Thyroid gland (tissue), 4 donors: ENCODE data around the gene USP24. TPM values are rescaled to one million over a fixed set of nuclear protein-coding genes. Genes with fewer than 3 reads are reported as not detected.

Experiments
- DNase-seq, 2 donors: peaks; one replicate each; pipeline ENCODE4 v3.0.0-alpha.2; 2019
- H3K27ac ChIP-seq, 3 donors: fragments of 200-600 bp; sonication (generic); 1 replicate in 2 of 3; 2 replicates in 1 of 3; pipeline ENCODE4 v1.5.1; 2016 to 2019; ENCODE audit warnings: mild to moderate bottlenecking in 1 of 3, moderate library complexity in 1 of 3
- H3K27me3 ChIP-seq: fragments of 200-600 bp; sonication (generic); one replicate; pipeline ENCODE4 v1.5.1; 2019
- H3K36me3 ChIP-seq, 2 donors: fragments of 200-600 bp; sonication (generic); one replicate each; pipeline ENCODE4 v1.5.1; 2016 to 2019
- H3K4me1 ChIP-seq, 2 donors: fragments of 200-600 bp; sonication (generic); one replicate each; pipeline ENCODE4 v1.5.1; 2017 to 2019
- H3K4me3 ChIP-seq, 3 donors: fragments of 200-600 bp; sonication (generic); replicated peaks in 1 of 3; 1 replicate in 2 of 3; 2 replicates in 1 of 3; pipeline ENCODE4 v1.5.1; 2016; ENCODE audit warnings: mild to moderate bottlenecking in 1 of 3
- H3K9me3 ChIP-seq: fragments of 200-600 bp; sonication (generic); one replicate; pipeline ENCODE4 v1.5.1; 2017
- POLR2A ChIP-seq, 2 donors: fragments of 450-650 bp; IDR thresholded peaks; one replicate each; pipeline ENCODE4 v1.6.1; 2017; ENCODE audit warnings: antibody characterized with exemption in 2 of 2, mild to moderate bottlenecking in 2 of 2, moderate library complexity in 1 of 2
- WGBS, 2 donors: methylation state at CpG; one replicate each; pipeline ENCODE4 v1.1.5; 2017; 5-methylcytosine and 5-hydroxymethylcytosine counted together
- intact Hi-C: fragments of 100-400 bp; cut with DNase I; formaldehyde crosslinking; loops from one replicate; pipeline ENCODE4 v1.15.1; 2023
- total RNA-seq, 4 donors: library from RNA; depleted of rRNA; stranded (reverse); fragments of >200 nt; gene quantifications; one replicate each; pipeline ENCODE4 v1.2.3, GENCODE V29; 2016
- TF ChIP-seq, protein P1 (sequence below), 6 experiments: fragments of 200-600 bp in 3 of 6; fragments of 450-650 bp in 3 of 6; sonication (generic) in 3 of 6; IDR thresholded peaks; one replicate each; pipeline ENCODE4 v1.5.1; 2016 to 2019; ENCODE audit warnings: antibody characterized with exemption in 6 of 6, mild to moderate bottlenecking in 2 of 6, inconsistent platforms in 1 of 6, moderate library complexity in 1 of 6

The USP24 gene
- total RNA-seq, 4 donors from 2014 or later = 38.5 to 74.6 (median 43.4) TPM

DNA sequence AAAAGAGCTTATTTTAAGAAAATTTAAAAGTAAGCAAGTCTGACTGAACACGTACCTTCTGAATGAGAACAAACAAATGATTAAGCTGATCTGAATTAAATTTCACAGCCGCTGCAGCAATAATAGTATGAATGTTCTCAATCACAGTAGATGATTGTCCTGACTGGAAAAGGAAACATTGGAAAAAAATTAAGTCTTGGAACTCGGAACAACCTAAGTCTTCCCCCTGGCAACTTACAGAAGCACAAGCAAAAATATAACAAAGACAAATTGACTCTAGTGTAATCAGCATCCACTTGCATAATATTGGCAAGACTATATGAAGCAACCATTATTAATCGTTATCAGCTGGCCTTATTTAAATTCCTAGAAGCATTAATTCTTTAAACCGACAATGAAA lies 60.5 kb downstream of the USP24 start:
- intact Hi-C loops = no loop called here
- TF ChIP-seq, protein P1, sequence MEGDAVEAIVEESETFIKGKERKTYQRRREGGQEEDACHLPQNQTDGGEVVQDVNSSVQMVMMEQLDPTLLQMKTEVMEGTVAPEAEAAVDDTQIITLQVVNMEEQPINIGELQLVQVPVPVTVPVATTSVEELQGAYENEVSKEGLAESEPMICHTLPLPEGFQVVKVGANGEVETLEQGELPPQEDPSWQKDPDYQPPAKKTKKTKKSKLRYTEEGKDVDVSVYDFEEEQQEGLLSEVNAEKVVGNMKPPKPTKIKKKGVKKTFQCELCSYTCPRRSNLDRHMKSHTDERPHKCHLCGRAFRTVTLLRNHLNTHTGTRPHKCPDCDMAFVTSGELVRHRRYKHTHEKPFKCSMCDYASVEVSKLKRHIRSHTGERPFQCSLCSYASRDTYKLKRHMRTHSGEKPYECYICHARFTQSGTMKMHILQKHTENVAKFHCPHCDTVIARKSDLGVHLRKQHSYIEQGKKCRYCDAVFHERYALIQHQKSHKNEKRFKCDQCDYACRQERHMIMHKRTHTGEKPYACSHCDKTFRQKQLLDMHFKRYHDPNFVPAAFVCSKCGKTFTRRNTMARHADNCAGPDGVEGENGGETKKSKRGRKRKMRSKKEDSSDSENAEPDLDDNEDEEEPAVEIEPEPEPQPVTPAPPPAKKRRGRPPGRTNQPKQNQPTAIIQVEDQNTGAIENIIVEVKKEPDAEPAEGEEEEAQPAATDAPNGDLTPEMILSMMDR (IDR thresholded peaks at IDR 0.05) = no peak
- no peak for TF ChIP-seq POLR2A (IDR thresholded peaks at IDR 0.05)
- H3K27ac ChIP-seq = no peak overlapping the region
- DNase-seq = no peak
- H3K27me3 ChIP-seq = no peaks in the 10 kb centered on the region
- peaks cover 6 to 9% of the 10 kb centered on the region in 2 donors for H3K4me1 ChIP-seq
- peaks cover 14 to 15% of the 10 kb centered on the region in 2 donors for H3K36me3 ChIP-seq
- whole genome bisulfite sequencing, 2 donors = 86 to 87% methylated on average over 5 of the region's 5 CpGs
- no peak overlapping the region for H3K4me3 ChIP-seq
- no peaks in the 10 kb centered on the region for H3K9me3 ChIP-seq

DNA sequence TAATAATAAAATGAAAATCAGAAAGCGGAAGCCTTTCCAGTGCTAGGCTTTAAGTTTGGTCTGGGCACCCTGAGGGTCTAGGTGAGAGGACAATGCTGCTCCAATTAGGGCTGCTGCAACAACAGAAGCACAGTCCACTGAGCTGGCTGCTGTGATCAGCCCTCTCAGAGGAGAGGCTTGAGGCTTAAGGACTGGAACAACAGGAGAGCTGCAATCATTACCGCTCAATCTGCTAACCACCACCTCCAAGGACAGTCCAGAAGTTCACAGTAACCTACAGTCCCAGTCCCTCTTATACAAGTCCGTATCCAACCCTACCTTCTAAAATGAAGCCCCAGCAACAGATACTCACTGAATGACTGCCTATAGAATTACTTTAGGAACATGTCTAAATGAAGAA lies 62.1 kb downstream of the USP24 start:
- Histone ChIP-seq H3K27me3 (no peaks in the 10 kb centered on the region), H3K9me3 (no peaks in the 10 kb centered on the region), H3K27ac (no peak overlapping the region), H3K36me3 (peaks cover 14 to 15% of the 10 kb centered on the region in 2 donors), H3K4me1 (peaks cover 6 to 9% of the 10 kb centered on the region in 2 donors), H3K4me3 (no peak overlapping the region)
- intact Hi-C loops = no loop called here
- DNase-seq = peak; percentile 56 to 58
- TF ChIP-seq POLR2A (IDR thresholded peaks at IDR 0.05) = no peak
- TF ChIP-seq, protein P1 (IDR thresholded peaks at IDR 0.05) = no peak
- 34 to 45% methylated on average over 3 of the region's 3 CpGs for WGBS, 2 donors

DNA sequence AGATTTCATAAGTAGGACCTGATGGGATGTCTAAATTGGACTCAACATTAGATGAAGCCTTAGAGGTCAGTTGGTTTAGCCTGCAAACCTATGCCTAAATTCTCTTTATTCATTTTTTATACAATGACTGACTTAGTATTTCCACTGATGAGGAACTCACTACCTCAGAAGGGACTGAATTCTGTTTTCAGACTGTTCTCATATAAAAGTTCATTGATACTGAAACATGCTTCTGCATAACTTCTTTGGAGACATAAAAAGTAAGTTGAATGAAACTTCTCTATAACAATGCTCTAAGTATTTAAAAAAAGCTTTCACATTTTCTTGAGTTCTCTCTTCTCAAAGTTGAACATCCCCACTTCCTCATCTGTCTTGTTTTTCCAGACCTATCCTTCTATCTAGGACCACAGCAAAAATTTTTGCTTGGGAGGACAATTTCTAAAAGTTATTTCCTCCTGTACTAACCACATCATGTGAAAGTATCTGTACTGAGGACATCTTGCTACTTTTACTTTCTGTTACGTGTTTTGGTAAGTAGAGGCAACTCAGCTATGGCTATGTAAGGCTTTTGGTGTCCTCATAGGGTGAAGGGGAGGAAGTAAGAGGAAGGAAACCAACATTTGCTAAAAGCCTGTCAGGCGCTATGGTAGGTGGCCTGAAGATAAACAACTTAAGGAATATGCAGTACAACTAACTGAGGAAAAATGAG lies 64.1 kb downstream of the USP24 start:
- no peak for TF ChIP-seq POLR2A (IDR thresholded peaks at IDR 0.05)
- Histone ChIP-seq H3K27ac (no peak overlapping the region), H3K36me3 (peaks cover 3 to 7% of the 10 kb centered on the region in 2 donors), H3K4me3 (no peak overlapping the region), H3K9me3 (no peaks in the 10 kb centered on the region), H3K27me3 (no peaks in the 10 kb centered on the region), H3K4me1 (peaks cover 6 to 9% of the 10 kb centered on the region in 2 donors)
- WGBS, 2 donors = 85 to 92% methylated on average over 2 of the region's 2 CpGs
- intact Hi-C loops = no loop called here
- DNase-seq = no peak

DNA sequence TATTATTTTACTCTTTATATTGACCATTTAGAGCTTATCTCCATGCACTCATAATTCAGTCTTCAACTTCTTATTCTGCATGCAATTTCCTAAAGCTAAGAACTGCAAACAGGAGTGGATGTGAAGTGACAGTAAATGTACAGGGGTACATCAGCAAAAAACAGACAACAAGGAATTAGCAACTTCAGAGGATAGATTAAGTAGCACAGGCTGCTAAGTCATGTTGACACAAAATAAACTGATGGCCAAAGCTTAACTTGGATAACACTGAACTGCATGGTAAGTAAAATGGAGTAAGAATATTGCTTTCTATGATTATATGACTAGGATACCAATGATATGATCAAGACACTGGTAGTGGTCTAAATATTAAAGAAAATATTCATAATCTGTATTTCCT lies 66.5 kb downstream of the USP24 start:
- peaks cover 7 to 10% of the 10 kb centered on the region in 2 donors for H3K36me3 ChIP-seq
- TF ChIP-seq, protein P1 (IDR thresholded peaks at IDR 0.05) = no peak
- no peak for TF ChIP-seq POLR2A (IDR thresholded peaks at IDR 0.05)
- no peak overlapping the region for H3K4me3 ChIP-seq
- no peak overlapping the region for H3K27ac ChIP-seq
- no peak for DNase-seq
- intact Hi-C loops = no loop called here
- H3K9me3 ChIP-seq = no peaks in the 10 kb centered on the region
- no peaks in the 10 kb centered on the region for H3K27me3 ChIP-seq
- peaks cover 6 to 9% of the 10 kb centered on the region in 2 donors for H3K4me1 ChIP-seq

DNA sequence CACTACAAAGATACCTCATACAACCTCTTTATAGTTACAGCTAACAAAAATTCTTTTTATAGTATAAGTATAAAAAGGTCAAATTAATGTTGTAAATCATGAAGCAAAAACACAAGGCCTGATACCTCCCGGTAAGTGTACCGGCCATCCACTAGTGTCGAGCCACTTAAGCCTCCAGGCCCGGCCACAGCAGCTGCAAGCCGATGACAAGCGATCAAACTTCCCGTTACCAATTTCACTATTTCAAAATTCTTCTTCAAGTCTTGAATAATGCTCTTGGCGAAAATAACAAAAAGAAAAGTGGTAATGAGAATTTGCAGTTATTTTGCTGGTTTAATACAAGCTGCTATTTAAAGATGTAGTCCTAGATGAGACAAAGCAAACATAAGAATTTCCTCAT lies 67.6 kb downstream of the USP24 start:
- Histone ChIP-seq H3K4me3 (no peak overlapping the region), H3K4me1 (peaks cover 0 to under 1% of the 10 kb centered on the region in 2 donors), H3K27ac (no peak overlapping the region), H3K9me3 (no peaks in the 10 kb centered on the region), H3K36me3 (peaks cover 10 to 14% of the 10 kb centered on the region in 2 donors), H3K27me3 (no peaks in the 10 kb centered on the region)
- no peak for DNase-seq
- intact Hi-C loops = no loop called here
- TF ChIP-seq, protein P1 (IDR thresholded peaks at IDR 0.05) = no peak
- no peak for TF ChIP-seq POLR2A (IDR thresholded peaks at IDR 0.05)
- WGBS, 2 donors = 93% methylated on average over 8 of the region's 8 CpGs
